Tibial artery (tissue), 4 donors: ENCODE data around the gene RPTN.
"Not testable (repeated sequence)": the region's sequence is repeated elsewhere in the genome, so short reads cannot be mapped to it uniquely, and the experiment has no call there.

Source experiments
- DNase-seq, 2 donors: peaks; one replicate each; pipeline ENCODE4 v3.0.0-alpha.2; 2019
- H3K27ac ChIP-seq, 2 donors: fragments of 200-600 bp; sonication (generic) in 1 of 2; 1 replicate in 1 of 2; 2 replicates in 1 of 2; pipeline ENCODE4 v1.5.1; 2018 to 2019; ENCODE audit warnings: mild to moderate bottlenecking in 1 of 2
- H3K27me3 ChIP-seq, 2 donors: fragments of 200-600 bp; sonication (generic) in 1 of 2; one replicate each; pipeline versions ENCODE4 v1.5.1 to v1.6.0; 2016 to 2019
- H3K36me3 ChIP-seq, 3 donors: fragments of 200-600 bp; sonication (generic) in 2 of 3; one replicate each; pipeline ENCODE4 v1.5.1; 2016 to 2019; ENCODE audit warnings: mild to moderate bottlenecking in 2 of 3
- H3K4me1 ChIP-seq, 4 donors: fragments of 200-600 bp; sonication (generic) in 2 of 4; 1 replicate in 3 of 4; 2 replicates in 1 of 4; pipeline ENCODE4 v1.5.1; 2016 to 2019
- H3K4me3 ChIP-seq, 2 donors: fragments of 200-600 bp; sonication (generic) in 1 of 2; 1 replicate in 1 of 2; 2 replicates in 1 of 2; pipeline ENCODE4 v1.5.1; 2018 to 2019; ENCODE audit warnings: mild to moderate bottlenecking in 2 of 2
- H3K9me3 ChIP-seq, 3 donors: fragments of 200-600 bp; sonication (generic) in 1 of 3; one replicate each; pipeline ENCODE4 v1.5.1; 2016 to 2019
- CTCF ChIP-seq, 2 experiments: fragments of 200-600 bp in 1 of 2; fragments of 450-650 bp in 1 of 2; IDR thresholded peaks; one replicate each; pipeline ENCODE4 v1.5.1; 2017 to 2019; ENCODE audit warnings: antibody characterized with exemption in 2 of 2, mild to moderate bottlenecking in 1 of 2, moderate library complexity in 1 of 2
- intact Hi-C: fragments of 100-400 bp; cut with DNase I; formaldehyde crosslinking; loops from one replicate; pipeline ENCODE4 v1.15.0; 2023; ENCODE audit warnings: low total_unique reads

The RPTN gene

GRCh38 chr1:152148981-152149380 is 10.0 kb downstream of the RPTN start:
- peaks cover 0 to 3% of the 10 kb centered on the region in 2 donors for H3K27me3 ChIP-seq
- H3K27ac ChIP-seq: no peak overlapping the region
- peaks cover 0 to 15% (median 14%) of the 10 kb centered on the region in 3 donors for H3K9me3 ChIP-seq
- H3K36me3 ChIP-seq: no peaks in the 10 kb centered on the region
- intact Hi-C loops: no loop called here
- TF ChIP-seq CTCF (IDR thresholded peaks at IDR 0.05): no peak
- DNase-seq: no peak
- H3K4me3 ChIP-seq: no peak overlapping the region
- H3K4me1 ChIP-seq: no peaks in the 10 kb centered on the region

- Histone ChIP-seq H3K36me3 (no peaks in the 10 kb centered on the region), H3K4me1 (no peaks in the 10 kb centered on the region), H3K4me3 (no peak overlapping the region), H3K9me3 (peaks cover 0 to 15% (median 14%) of the 10 kb centered on the region in 3 donors), H3K27ac (no peak overlapping the region), H3K27me3 (peaks cover 0 to 3% of the 10 kb centered on the region in 2 donors)
- no peak for DNase-seq
- intact Hi-C loops: no loop called here
- TF ChIP-seq CTCF (IDR thresholded peaks at IDR 0.05): no peak
Measured at GRCh38 chr1:152148051-152148450, 11.0 kb downstream of the RPTN start.

- no peak for TF ChIP-seq CTCF (IDR thresholded peaks at IDR 0.05)
- no peaks in the 10 kb centered on the region for H3K36me3 ChIP-seq
- intact Hi-C loops: no loop called here
- peaks cover 0 to 7% of the 10 kb centered on the region in 2 donors for H3K27me3 ChIP-seq
- no peak overlapping the region for H3K4me3 ChIP-seq
- no peaks in the 10 kb centered on the region for H3K4me1 ChIP-seq
- no peak for DNase-seq
- H3K27ac ChIP-seq: no peak overlapping the region
- peaks cover 0 to 15% (median 14%) of the 10 kb centered on the region in 3 donors for H3K9me3 ChIP-seq
Measured at GRCh38 chr1:152145769-152146168, 13.3 kb downstream of the RPTN start.

- H3K27me3 ChIP-seq, H3K36me3 ChIP-seq, intact Hi-C loops, H3K4me3 ChIP-seq, DNase-seq, H3K27ac ChIP-seq, H3K4me1 ChIP-seq: not testable (repeated sequence)
- H3K9me3 ChIP-seq: peaks cover 0 to 15% (median 14%) of the 10 kb centered on the region in 3 donors
Measured at GRCh38 chr1:152144674-152145183, 14.3 kb downstream of the RPTN start.

GRCh38 chr1:152143150-152143887 is 15.7 kb downstream of the RPTN start:
- Histone ChIP-seq H3K36me3 (no peaks in the 10 kb centered on the region), H3K9me3 (peaks cover 0 to 9% (median 7%) of the 10 kb centered on the region in 3 donors), H3K4me1 (no peaks in the 10 kb centered on the region), H3K27me3 (peaks cover 0 to 7% of the 10 kb centered on the region in 2 donors), H3K4me3 (no peak overlapping the region), H3K27ac (no peak overlapping the region)
- intact Hi-C loops: no loop called here
- no peak for DNase-seq
- TF ChIP-seq CTCF (IDR thresholded peaks at IDR 0.05): no peak

- intact Hi-C loops: no loop called here
- DNase-seq: peak in 1 of 2 donors; percentile 62
- no peaks in the 10 kb centered on the region for H3K4me1 ChIP-seq
- no peak overlapping the region for H3K4me3 ChIP-seq
- H3K27me3 ChIP-seq: peaks cover 0 to 7% of the 10 kb centered on the region in 2 donors
- no peaks in the 10 kb centered on the region for H3K9me3 ChIP-seq
- H3K36me3 ChIP-seq: no peaks in the 10 kb centered on the region
- TF ChIP-seq CTCF (IDR thresholded peaks at IDR 0.05): peak; percentile 64 to 73
- no peak overlapping the region for H3K27ac ChIP-seq
Measured at GRCh38 chr1:152141971-152142584, 16.9 kb downstream of the RPTN start.
